Uterus (tissue), 4 donors: Measurements from ENCODE around the gene DDX4. TPM values are rescaled to one million over a fixed set of nuclear protein-coding genes. Genes with fewer than 3 reads are reported as not detected.
"Not testable (repeated sequence)": the region's sequence is repeated elsewhere in the genome, so short reads cannot be mapped to it uniquely, and the experiment has no call there.

Experiments used
- DNase-seq, 2 donors: peaks; one replicate each; pipeline ENCODE4 v3.0.0-alpha.2; 2019 to 2020
- H3K27ac ChIP-seq, 2 donors: fragments of 200-600 bp; sonication (generic); 1 replicate in 1 of 2; 2 replicates in 1 of 2; pipeline ENCODE4 v1.5.1; 2016 to 2018
- H3K27me3 ChIP-seq, 2 donors: fragments of 200-600 bp; sonication (generic); one replicate each; pipeline ENCODE4 v1.5.1; 2018 to 2019; ENCODE audit warnings: control low read depth in 1 of 2
- H3K36me3 ChIP-seq, 2 donors: fragments of 200-600 bp; sonication (generic); one replicate each; pipeline ENCODE4 v1.5.1; 2019; ENCODE audit warnings: control low read depth in 1 of 2
- H3K4me1 ChIP-seq, 2 donors: fragments of 200-600 bp; sonication (generic); one replicate each; pipeline ENCODE4 v1.5.1; 2018 to 2019; ENCODE audit warnings: control low read depth in 1 of 2
- H3K4me3 ChIP-seq, 2 donors: fragments of 200-600 bp; sonication (generic); 1 replicate in 1 of 2; 2 replicates in 1 of 2; pipeline ENCODE4 v1.5.1; 2018 to 2019; ENCODE audit warnings: mild to moderate bottlenecking in 1 of 2
- H3K9me3 ChIP-seq, 2 donors: fragments of 200-600 bp; sonication (generic); one replicate each; pipeline ENCODE4 v1.5.1; 2019; ENCODE audit warnings: control low read depth in 1 of 2
- CTCF ChIP-seq, 4 experiments: fragments of 200-600 bp in 2 of 4; fragments of 450-650 bp in 2 of 4; sonication (generic) in 2 of 4; IDR thresholded peaks; one replicate each; pipeline ENCODE4 v1.5.1; 2016 to 2019; ENCODE audit warnings: antibody characterized with exemption in 4 of 4, mild to moderate bottlenecking in 2 of 4, moderate library complexity in 1 of 4
- POLR2A ChIP-seq, 2 donors: fragments of 450-650 bp; IDR thresholded peaks; one replicate each; pipeline ENCODE4 v1.6.1; 2016; ENCODE audit warnings: antibody characterized with exemption in 2 of 2, mild to moderate bottlenecking in 1 of 2, moderate library complexity in 1 of 2
- intact Hi-C: fragments of 100-400 bp; cut with DNase I; formaldehyde crosslinking; loops from one replicate; pipeline ENCODE4 v1.15.1; 2023; ENCODE audit warnings: low total_unique reads
- total RNA-seq, 4 donors: library from RNA; depleted of rRNA in 3 of 4; stranded (reverse); fragments of >200 nt in 3 of 4; gene quantifications; one replicate each; pipeline versions ENCODE4 v1.1.0 to v1.2.4, GENCODE V29; 2014 to 2023
- donor health status: DM: yes; HTN: yes; CAD: no.

The DDX4 gene
- total RNA-seq, 4 donors from 2014 or later, result 0.48 TPM; not detected in 3

GRCh38 chr5:55800924-55801323 is 63.1 kb downstream of the DDX4 start:
- intact Hi-C loops, result no loop called here
- H3K9me3 ChIP-seq, result no peaks in the 10 kb centered on the region
- TF ChIP-seq CTCF (IDR thresholded peaks at IDR 0.05) (no peak), POLR2A (IDR thresholded peaks at IDR 0.05) (no peak)

GRCh38 chr5:55808814-55809213 is 71.0 kb downstream of the DDX4 start:
- H3K4me3 ChIP-seq, H3K36me3 ChIP-seq, H3K27ac ChIP-seq, DNase-seq, H3K9me3 ChIP-seq, H3K4me1 ChIP-seq, intact Hi-C loops, H3K27me3 ChIP-seq: not testable (repeated sequence)

More at GRCh38 chr5:55800924-55801323, 63.1 kb downstream of the DDX4 start:
- Histone ChIP-seq H3K4me1 (no peaks in the 10 kb centered on the region), H3K27ac (no peak overlapping the region), H3K4me3 (no peak overlapping the region), H3K27me3 (no peaks in the 10 kb centered on the region), H3K36me3 (no peaks in the 10 kb centered on the region)
- DNase-seq, result no peak

GRCh38 chr5:55815939-55816338 is 78.1 kb downstream of the DDX4 start:
- H3K27ac ChIP-seq, H3K27me3 ChIP-seq, H3K4me3 ChIP-seq, H3K36me3 ChIP-seq, intact Hi-C loops, H3K9me3 ChIP-seq, DNase-seq, H3K4me1 ChIP-seq: not testable (repeated sequence)

- H3K27ac ChIP-seq, result no peak overlapping the region
- no peak overlapping the region for H3K4me3 ChIP-seq
- H3K36me3 ChIP-seq, result no peaks in the 10 kb centered on the region
- intact Hi-C loops, result no loop called here
- no peak for DNase-seq
- H3K4me1 ChIP-seq, result no peaks in the 10 kb centered on the region
- H3K9me3 ChIP-seq, result no peaks in the 10 kb centered on the region
- TF ChIP-seq POLR2A (IDR thresholded peaks at IDR 0.05) (no peak), CTCF (IDR thresholded peaks at IDR 0.05) (no peak)
- H3K27me3 ChIP-seq, result no peaks in the 10 kb centered on the region
Measured at GRCh38 chr5:55816342-55816741, 78.5 kb downstream of the DDX4 start.

- no peaks in the 10 kb centered on the region for H3K36me3 ChIP-seq
- no peak for TF ChIP-seq POLR2A (IDR thresholded peaks at IDR 0.05)
- TF ChIP-seq CTCF (IDR thresholded peaks at IDR 0.05), result no peak
- no peaks in the 10 kb centered on the region for H3K9me3 ChIP-seq
- H3K4me1 ChIP-seq, result peaks cover 0 to 4% of the 10 kb centered on the region in 2 donors
- H3K27ac ChIP-seq, result no peak overlapping the region
- H3K4me3 ChIP-seq, result no peak overlapping the region
- peaks cover 0 to 4% of the 10 kb centered on the region in 2 donors for H3K27me3 ChIP-seq
- intact Hi-C loops, result no loop called here
- no peak for DNase-seq
Measured at GRCh38 chr5:55817030-55817429, 79.2 kb downstream of the DDX4 start.

GRCh38 chr5:55820488-55820887 is 82.6 kb downstream of the DDX4 start:
- Histone ChIP-seq H3K36me3 (no peaks in the 10 kb centered on the region), H3K27ac (no peak overlapping the region), H3K4me3 (no peak overlapping the region), H3K27me3 (peaks cover 0 to 5% of the 10 kb centered on the region in 2 donors), H3K4me1 (peaks cover 0 to 4% of the 10 kb centered on the region in 2 donors), H3K9me3 (no peaks in the 10 kb centered on the region)
- DNase-seq, result no peak
- intact Hi-C loops, result no loop called here
- TF ChIP-seq POLR2A (IDR thresholded peaks at IDR 0.05) (no peak), CTCF (IDR thresholded peaks at IDR 0.05) (no peak)
